LNCAP (cell line): ENCODE measurements around the gene GRK5.

Experiments used
- CTCF ChIP-seq: fragments of 450-650 bp; IDR thresholded peaks from 2 replicates; pipeline ENCODE4 v1.5.1; 2017; ENCODE audit warnings: mild to moderate bottlenecking

The GRK5 gene

GRCh38 chr10:119360181-119360921, 153.0 kb downstream of the GRK5 start:
- no peak for TF ChIP-seq CTCF

- TF ChIP-seq CTCF = no peak
Observed at GRCh38 chr10:119361037-119361436, 153.7 kb downstream of the GRK5 start.

GRCh38 chr10:119362122-119362521, 154.8 kb downstream of the GRK5 start:
- no peak for TF ChIP-seq CTCF

GRCh38 chr10:119364645-119365600, 157.6 kb downstream of the GRK5 start:
- no peak for TF ChIP-seq CTCF

- no peak for TF ChIP-seq CTCF
Observed at GRCh38 chr10:119365773-119366599, 158.6 kb downstream of the GRK5 start.

GRCh38 chr10:119367841-119368549, 160.6 kb downstream of the GRK5 start:
- TF ChIP-seq CTCF = no peak
